Thymus (tissue), 11 donors: ENCODE data around the gene SERPINI2. TPM values are rescaled to one million over a fixed set of nuclear protein-coding genes. Genes with fewer than 3 reads are reported as not detected.
A peak's percentile ranks its signal among the peaks of the same experiment; 100 is the strongest.
"Not testable (repeated sequence)": the region's sequence is repeated elsewhere in the genome, so short reads cannot be mapped to it uniquely, and the experiment has no call there.

ENCODE experiments used
- DNase-seq, 9 donors: peaks; one replicate each; pipeline ENCODE4 v3.0.0-alpha.2; 2013; ENCODE audit warnings: low spot score in 9 of 9, low read depth in 6 of 9, missing footprints in 1 of 9
- H3K27ac ChIP-seq, 2 donors: one replicate each; pipeline ENCODE4 v1.5.1; 2013; ENCODE audit warnings: control low read depth in 1 of 2, low read depth in 1 of 2, low read length in 1 of 2, mild to moderate bottlenecking in 1 of 2, moderate library complexity in 1 of 2
- H3K27me3 ChIP-seq, 2 donors: one replicate each; pipeline ENCODE4 v1.5.1; 2013; ENCODE audit warnings: low read length in 1 of 2; ENCODE audit not compliant: control insufficient read depth in 2 of 2, insufficient read depth in 1 of 2
- H3K36me3 ChIP-seq, 2 donors: one replicate each; pipeline ENCODE4 v1.5.1; 2013; ENCODE audit warnings: low read length in 1 of 2, mild to moderate bottlenecking in 1 of 2, moderate library complexity in 1 of 2; ENCODE audit not compliant: control insufficient read depth in 2 of 2, insufficient read depth in 2 of 2
- H3K4me1 ChIP-seq, 2 donors: one replicate each; pipeline ENCODE4 v1.5.1; 2013; ENCODE audit warnings: low read length in 2 of 2; ENCODE audit not compliant: control insufficient read depth in 2 of 2, insufficient read depth in 2 of 2
- H3K4me3 ChIP-seq, 2 donors: one replicate each; pipeline ENCODE4 v1.5.1; 2013; ENCODE audit warnings: low read length in 2 of 2, control low read depth in 1 of 2, mild to moderate bottlenecking in 1 of 2
- H3K9me3 ChIP-seq, 2 donors: one replicate each; pipeline ENCODE4 v1.5.1; 2013; ENCODE audit warnings: low read length in 1 of 2, mild to moderate bottlenecking in 1 of 2; ENCODE audit not compliant: control insufficient read depth in 2 of 2, insufficient read depth in 1 of 2
- WGBS: extraction: QIAGEN DNeasy Blood & Tissue Kit; methylation state at CpG from one replicate; pipeline ENCODE4 v1.1.7; 2013; 5-methylcytosine and 5-hydroxymethylcytosine counted together
- polyA plus RNA-seq: library from polyadenylated mRNA; stranded (reverse); fragments of 200-250 nt; gene quantifications from one replicate; pipeline ENCODE4 v1.2.3, GENCODE V29; 2013
- total RNA-seq: library from RNA; stranded (reverse); fragments of 120-200 nt; gene quantifications from one replicate; pipeline ENCODE4 v1.2.4, GENCODE V29; 2013
- donor health status: healthy.

SERPINI2 gene
- total and polyA plus RNA-seq, 2 donors, result 0.19 to 0.34 TPM

- H3K27ac ChIP-seq, H3K27me3 ChIP-seq, H3K4me1 ChIP-seq, DNase-seq, H3K4me3 ChIP-seq, H3K9me3 ChIP-seq, H3K36me3 ChIP-seq: not testable (repeated sequence)
- WGBS, result 96% methylated on average over 4 of the region's 4 CpGs
Observed at GRCh38 chr3:167422396-167422795, 51.4 kb downstream of the SERPINI2 start.

DNA sequence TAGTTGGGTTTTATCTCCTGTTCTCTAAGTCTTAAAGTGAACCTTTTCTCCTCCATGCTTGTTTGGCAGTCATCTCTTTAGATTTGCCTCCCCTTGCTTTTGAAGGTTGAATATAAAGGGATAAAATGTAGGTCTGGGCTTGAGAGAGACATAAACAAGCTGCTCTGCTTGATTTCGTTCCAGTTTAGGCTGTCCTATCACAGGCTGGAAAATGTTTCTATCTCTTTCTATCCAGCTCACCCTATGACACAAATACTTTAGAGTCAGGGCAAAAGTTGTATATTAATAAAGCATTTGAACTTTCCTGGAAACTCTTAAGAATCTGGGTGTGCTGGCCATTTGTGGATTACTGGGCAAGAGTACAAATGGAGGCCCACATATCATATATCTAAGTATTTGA, 64.2 kb downstream of the SERPINI2 start:
- Histone ChIP-seq H3K4me1 (no peaks in the 10 kb centered on the region), H3K27ac (no peak overlapping the region), H3K27me3 (no peaks in the 10 kb centered on the region), H3K36me3 (no peaks in the 10 kb centered on the region), H3K4me3 (no peak overlapping the region), H3K9me3 (no peaks in the 10 kb centered on the region)
- DNase-seq, result no peak
- 91% methylated on average over 1 of the region's 1 CpG for WGBS

DNA sequence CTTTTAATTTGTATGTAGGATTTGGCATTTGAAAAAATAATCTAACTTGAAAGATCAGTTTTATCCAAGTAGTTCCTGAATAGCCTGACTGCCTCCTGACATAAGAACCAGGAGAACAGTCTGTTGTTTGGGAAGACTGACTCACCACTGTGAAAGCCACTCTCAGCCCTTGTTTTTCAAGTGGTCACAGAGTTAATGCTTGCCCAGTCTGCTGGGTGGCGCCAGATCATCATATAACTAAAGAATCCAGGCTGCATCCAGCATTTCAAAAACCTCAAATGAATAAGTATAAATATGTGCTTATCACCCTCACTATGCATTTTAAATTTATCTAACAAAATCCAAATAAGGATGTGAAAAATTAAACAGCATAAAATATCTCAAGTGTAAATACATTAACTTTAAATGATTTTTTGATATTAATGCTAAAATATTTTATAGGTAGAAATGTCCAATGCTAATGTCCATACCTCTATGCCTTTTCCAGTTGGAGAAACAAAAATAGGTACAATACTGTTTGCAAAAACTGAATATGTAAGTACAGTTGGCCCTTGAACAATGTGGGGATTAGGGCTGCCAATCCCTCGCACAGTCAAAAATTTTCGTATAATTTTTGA, 66.9 kb downstream of the SERPINI2 start:
- Histone ChIP-seq H3K27me3 (no peaks in the 10 kb centered on the region), H3K9me3 (no peaks in the 10 kb centered on the region), H3K36me3 (no peaks in the 10 kb centered on the region), H3K27ac (no peak overlapping the region), H3K4me1 (no peaks in the 10 kb centered on the region), H3K4me3 (no peak overlapping the region)
- peak in 2 of 9 donors; percentile 7 to 16 for DNase-seq
- 63% methylated on average over 3 of the region's 3 CpGs for WGBS

DNA sequence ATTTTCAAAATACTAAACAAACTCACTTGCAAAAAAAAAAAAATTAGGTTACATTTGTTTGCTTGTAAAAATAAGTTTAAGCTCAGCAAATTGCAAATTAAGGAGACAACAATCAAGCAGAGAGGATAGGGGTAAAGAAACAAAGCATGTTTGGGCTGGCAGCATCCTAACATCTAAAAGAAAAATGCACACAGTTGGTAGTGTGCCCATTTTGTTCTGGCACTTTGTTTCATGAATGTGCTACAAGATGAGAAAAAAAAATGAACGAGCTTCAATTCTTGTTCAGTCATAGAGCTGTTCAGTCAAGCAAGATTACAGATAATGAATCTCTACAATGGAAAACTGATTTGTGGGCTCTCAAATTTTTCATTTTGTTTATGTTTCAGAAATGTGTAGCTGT, 76.0 kb downstream of the SERPINI2 start:
- no peaks in the 10 kb centered on the region for H3K27me3 ChIP-seq
- H3K36me3 ChIP-seq, result no peaks in the 10 kb centered on the region
- H3K9me3 ChIP-seq, result no peaks in the 10 kb centered on the region
- no peak overlapping the region for H3K27ac ChIP-seq
- WGBS, result 89% methylated on average over 1 of the region's 1 CpG
- no peak overlapping the region for H3K4me3 ChIP-seq
- H3K4me1 ChIP-seq, result no peaks in the 10 kb centered on the region
- DNase-seq, result no peak

DNA sequence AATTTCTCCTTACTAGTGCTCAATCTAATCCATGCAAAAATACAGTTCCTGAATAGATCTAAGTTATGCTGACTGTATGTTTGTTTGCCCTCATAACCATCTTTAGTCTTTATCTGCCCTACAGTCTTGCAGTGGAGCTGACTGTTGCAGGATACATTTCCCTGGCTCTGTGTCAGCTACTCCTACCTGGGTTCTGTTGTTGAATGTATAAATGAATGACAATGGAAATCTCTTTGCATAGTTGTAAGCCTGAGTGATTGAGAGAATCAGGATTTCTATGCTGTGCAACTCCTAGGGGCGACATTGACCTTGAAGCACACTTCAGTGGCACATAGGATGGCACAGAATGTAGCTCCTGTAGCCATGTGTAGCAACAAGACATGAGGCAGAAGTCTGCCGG, 77.8 kb downstream of the SERPINI2 start:
- WGBS, result 94% methylated on average over 2 of the region's 2 CpGs
- H3K9me3 ChIP-seq, result no peaks in the 10 kb centered on the region
- no peak for DNase-seq
- H3K36me3 ChIP-seq, result no peaks in the 10 kb centered on the region
- no peak overlapping the region for H3K4me3 ChIP-seq
- H3K27me3 ChIP-seq, result no peaks in the 10 kb centered on the region
- no peaks in the 10 kb centered on the region for H3K4me1 ChIP-seq
- no peak overlapping the region for H3K27ac ChIP-seq

- 82% methylated on average over 2 of the region's 2 CpGs for WGBS
- H3K27me3 ChIP-seq, result no peaks in the 10 kb centered on the region
- no peak for DNase-seq
- no peak overlapping the region for H3K27ac ChIP-seq
- H3K4me3 ChIP-seq, result no peak overlapping the region
- no peaks in the 10 kb centered on the region for H3K36me3 ChIP-seq
- H3K4me1 ChIP-seq, result no peaks in the 10 kb centered on the region
- H3K9me3 ChIP-seq, result no peaks in the 10 kb centered on the region
Observed at GRCh38 chr3:167394003-167394402, 79.8 kb downstream of the SERPINI2 start.

Other genes with a start within 250 kb of the SERPINI2 start
- 0.52 TPM for gene ZBBX, start 93.7 kb downstream of the SERPINI2 start, total RNA-seq
- gene ZBBX, start 93.7 kb downstream of the SERPINI2 start, polyA plus RNA-seq, result 0.57 TPM
- gene WDR49, start 179.9 kb upstream of the SERPINI2 start, total RNA-seq, result 0.90 TPM
- 0.14 TPM for gene WDR49, start 179.9 kb upstream of the SERPINI2 start, polyA plus RNA-seq